ENCODE data around the gene IGSF9B. TPM values are rescaled to one million over a fixed set of nuclear protein-coding genes. Genes with fewer than 3 reads are reported as not detected.

Gene IGSF9B
- total and polyA plus RNA-seq, 4 donors = 0.72 to 19.5 (median 4.0) TPM

DNA sequence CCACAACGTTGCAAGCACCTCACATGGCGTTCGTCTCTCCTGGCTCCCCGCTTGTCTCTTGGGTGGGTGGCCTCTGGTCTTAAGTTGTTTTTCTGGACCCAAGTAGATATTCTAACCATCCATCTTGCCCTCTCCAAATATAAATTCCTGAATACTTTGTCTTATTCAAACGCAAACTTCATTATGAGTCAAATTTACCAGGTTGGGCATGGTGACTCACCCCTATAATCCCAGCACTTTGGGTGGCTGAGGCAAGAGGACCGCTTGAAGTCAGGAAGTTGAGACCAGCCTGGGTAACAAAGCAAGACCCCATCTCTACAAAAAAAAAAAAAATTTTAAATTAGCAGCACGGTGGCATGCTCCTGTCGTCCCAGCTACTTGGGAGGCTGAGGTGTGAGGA is 5.1 kb upstream of the IGSF9B start:
- ATAC-seq (ENCODE audit: insufficient read depth, low FRiP score) (no peak), DNase-seq (no peak)
- no peaks in the 10 kb centered on the region for H3K9me3 ChIP-seq (ENCODE audit: control insufficient read depth in 4 of 4, insufficient read depth in 3 of 4, low read length in 3 of 4)
- 87 to 91% methylated on average over 8 of the region's 8 CpGs for WGBS, 2 donors
- no peak overlapping the region for H3K9ac ChIP-seq (ENCODE audit: insufficient read depth in 1 of 2, low read length in 2 of 2)
- no peak overlapping the region for H3K27ac ChIP-seq (ENCODE audit: low read depth in 1 of 2, low read length in 1 of 2)
- peaks cover 0 to 43% (median 26%) of the 10 kb centered on the region in 3 donors for H3K27me3 ChIP-seq (ENCODE audit: control insufficient read depth in 3 of 3, insufficient read depth in 3 of 3, low read length in 2 of 3)
- no peak for TF ChIP-seq CTCF (IDR thresholded peaks at IDR 0.05; ENCODE audit: control extremely low read depth, extremely low read depth)
- no peaks in the 10 kb centered on the region for H3K36me3 ChIP-seq (ENCODE audit: control insufficient read depth in 4 of 4, insufficient read depth in 4 of 4, low read length in 4 of 4)
- peaks cover 0 to 11% (median 0%) of the 10 kb centered on the region in 5 donors for H3K4me1 ChIP-seq (ENCODE audit: control insufficient read depth in 5 of 5, insufficient read depth in 5 of 5, low read length in 5 of 5)
- no peak overlapping the region for H3K4me3 ChIP-seq

- no peak for ATAC-seq (ENCODE audit: insufficient read depth, low FRiP score)
- no peak for TF ChIP-seq CTCF (IDR thresholded peaks at IDR 0.05; ENCODE audit: control extremely low read depth, extremely low read depth)
- DNase-seq = peak in 1 of 3 donors; percentile 18
- no peaks in the 10 kb centered on the region for H3K9me3 ChIP-seq (ENCODE audit: control insufficient read depth in 4 of 4, insufficient read depth in 3 of 4, low read length in 3 of 4)
- H3K4me3 ChIP-seq = no peak overlapping the region
- no peaks in the 10 kb centered on the region for H3K36me3 ChIP-seq (ENCODE audit: control insufficient read depth in 4 of 4, insufficient read depth in 4 of 4, low read length in 4 of 4)
- peak overlapping the region in 1 of 2 donors; percentile 3 for H3K27ac ChIP-seq (ENCODE audit: low read depth in 1 of 2, low read length in 1 of 2)
- H3K9ac ChIP-seq (ENCODE audit: insufficient read depth in 1 of 2, low read length in 2 of 2) = no peak overlapping the region
- peaks cover 0 to 11% (median 0%) of the 10 kb centered on the region in 5 donors for H3K4me1 ChIP-seq (ENCODE audit: control insufficient read depth in 5 of 5, insufficient read depth in 5 of 5, low read length in 5 of 5)
- H3K27me3 ChIP-seq (ENCODE audit: control insufficient read depth in 3 of 3, insufficient read depth in 3 of 3, low read length in 2 of 3) = peaks cover 3 to 65% (median 52%) of the 10 kb centered on the region in 3 donors
- WGBS, 2 donors = 41 to 54% methylated on average over 7 of the region's 7 CpGs
These were observed 1.1 kb upstream of the IGSF9B start for GRCh38 chr11:133957900-133958299.

DNA sequence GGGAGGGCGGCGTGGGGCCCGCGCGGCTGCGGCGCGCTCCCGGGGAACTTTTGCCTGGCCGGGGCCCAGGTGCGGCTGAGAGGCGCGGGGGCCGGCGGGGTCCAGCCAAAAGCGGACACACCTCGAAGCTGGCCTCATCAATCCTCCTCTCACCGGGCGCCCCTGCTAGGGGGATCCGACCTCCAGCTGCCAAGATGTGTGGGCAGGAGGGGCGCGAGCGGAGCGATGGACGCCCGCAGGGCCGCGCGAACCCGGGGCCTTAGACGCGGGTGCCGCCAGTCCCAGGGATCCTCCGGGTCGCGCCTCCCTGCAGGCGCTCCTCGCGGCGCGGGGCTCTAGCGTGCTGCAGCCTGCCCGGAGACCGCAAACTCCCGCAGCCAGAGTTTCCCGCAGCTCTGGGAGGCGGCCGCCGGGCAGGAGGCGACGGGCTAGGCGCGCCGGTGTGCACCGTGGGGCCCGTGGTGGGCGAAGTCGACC is 785 bp downstream of the IGSF9B start:
- WGBS, 2 donors = 1% methylated on average over 38 to 58 of the region's 58 CpGs

More for the DNA sequence above, 785 bp downstream of the IGSF9B start:
- Histone ChIP-seq H3K4me3 (no peak overlapping the region), H3K27me3 (ENCODE audit: control insufficient read depth in 3 of 3, insufficient read depth in 3 of 3, low read length in 2 of 3) (peaks cover 3 to 78% (median 57%) of the 10 kb centered on the region in 3 donors), H3K9ac (ENCODE audit: insufficient read depth in 1 of 2, low read length in 2 of 2) (no peak overlapping the region), H3K4me1 (ENCODE audit: control insufficient read depth in 5 of 5, insufficient read depth in 5 of 5, low read length in 5 of 5) (peaks cover 0 to 18% (median 9%) of the 10 kb centered on the region in 5 donors), H3K27ac (ENCODE audit: low read depth in 1 of 2, low read length in 1 of 2) (peak overlapping the region in 1 of 2 donors; percentile 95), H3K9me3 (ENCODE audit: control insufficient read depth in 4 of 4, insufficient read depth in 3 of 4, low read length in 3 of 4) (peaks cover 0 to 2% (median 0%) of the 10 kb centered on the region in 4 donors), H3K36me3 (ENCODE audit: control insufficient read depth in 4 of 4, insufficient read depth in 4 of 4, low read length in 4 of 4) (no peaks in the 10 kb centered on the region)
- no peak for DNase-seq
- ATAC-seq (ENCODE audit: insufficient read depth, low FRiP score) = no peak
- TF ChIP-seq CTCF (IDR thresholded peaks at IDR 0.05; ENCODE audit: control extremely low read depth, extremely low read depth) = no peak
